Naive thymus-derived CD4-positive, alpha-beta T cell (primary cell): ENCODE measurements around the gene SLC25A38. TPM values are rescaled to one million over a fixed set of nuclear protein-coding genes. Genes with fewer than 3 reads are reported as not detected.
A peak's percentile ranks its signal among the peaks of the same experiment; 100 is the strongest.

Experiments used
- ATAC-seq: fragments of 150-1000 bp; cut with Tn5 transposase; 2 replicates; pipeline ENCODE4 v1.10.0; 2021; ENCODE audit warnings: mild to moderate bottlenecking, moderate library complexity
- CTCF ChIA-PET: fragments of 350-600 bp; sonication (Branson Sonifier 250); formaldehyde crosslinking; loops from one replicate; lab custom pipeline; 2021; ENCODE audit warnings: antibody characterized with exemption; lab: Charles Lee
- POLR2A ChIA-PET: fragments of 350-600 bp; sonication (Branson Sonifier 250); formaldehyde crosslinking; loops from one replicate; lab custom pipeline; 2021; ENCODE audit warnings: antibody characterized with exemption, inconsistent platforms; lab: Charles Lee
- DNase-seq, 9 donors: peaks; one replicate each; pipeline versions ENCODE4 v3.0.0 to v3.0.0-alpha.2; 2020 to 2022; ENCODE audit warnings: mixed read lengths in 1 of 9
- H3K27ac ChIP-seq: one replicate; pipeline ENCODE4 v1.7.0; 2013; ENCODE audit warnings: mild to moderate bottlenecking, low read depth, low read length, moderate library complexity
- H3K27me3 ChIP-seq, 2 donors: one replicate each; pipeline ENCODE4 v1.7.0; 2013; ENCODE audit warnings: low read length in 2 of 2, mild to moderate bottlenecking in 2 of 2, moderate library complexity in 2 of 2; ENCODE audit not compliant: control insufficient read depth in 2 of 2, insufficient read depth in 2 of 2
- H3K36me3 ChIP-seq, 3 experiments: 1 replicate in 2 of 3; 2 replicates in 1 of 3; pipeline ENCODE4 v1.7.0; 2013; ENCODE audit warnings: low read length in 3 of 3, mild to moderate bottlenecking in 3 of 3, moderate library complexity in 1 of 3; ENCODE audit not compliant: insufficient read depth in 3 of 3, control insufficient read depth in 2 of 3
- H3K4me1 ChIP-seq, 2 donors: one replicate each; pipeline ENCODE4 v1.7.0; 2013; ENCODE audit warnings: low read length in 2 of 2, mild to moderate bottlenecking in 2 of 2, moderate library complexity in 1 of 2; ENCODE audit not compliant: control insufficient read depth in 2 of 2, insufficient read depth in 2 of 2
- H3K4me3 ChIP-seq: 2 replicates; pipeline ENCODE4 v1.7.0; 2013; ENCODE audit warnings: mild to moderate bottlenecking, low read length
- H3K9me3 ChIP-seq, 3 experiments: 1 replicate in 2 of 3; 2 replicates in 1 of 3; pipeline ENCODE4 v1.7.0; 2013; ENCODE audit warnings: low read length in 3 of 3; ENCODE audit not compliant: control insufficient read depth in 2 of 3
- H3K27ac Mint-ChIP-seq, 9 donors: one replicate each; pipeline ENCODE4 v1.8.0; 2020 to 2022; ENCODE audit warnings: mixed read lengths in 9 of 9, mild to moderate bottlenecking in 8 of 9, moderate library complexity in 5 of 9, inconsistent platforms in 2 of 9
- H3K27me3 Mint-ChIP-seq, 5 donors: one replicate each; pipeline ENCODE4 v1.8.0; 2021 to 2022; ENCODE audit warnings: mixed read lengths in 5 of 5, mild to moderate bottlenecking in 1 of 5
- H3K36me3 Mint-ChIP-seq, 5 donors: one replicate each; pipeline ENCODE4 v1.8.0; 2020 to 2022; ENCODE audit warnings: mixed read lengths in 5 of 5, mild to moderate bottlenecking in 3 of 5, inconsistent platforms in 1 of 5
- H3K4me1 Mint-ChIP-seq, 7 donors: one replicate each; pipeline ENCODE4 v1.8.0; 2020 to 2022; ENCODE audit warnings: mixed read lengths in 7 of 7, mild to moderate bottlenecking in 3 of 7, inconsistent platforms in 1 of 7
- H3K4me3 Mint-ChIP-seq, 10 donors: one replicate each; pipeline ENCODE4 v1.8.0; 2020 to 2022; ENCODE audit warnings: mild to moderate bottlenecking in 10 of 10, mixed read lengths in 10 of 10, moderate library complexity in 6 of 10, inconsistent platforms in 2 of 10
- H3K9me3 Mint-ChIP-seq, 11 donors: one replicate each; pipeline ENCODE4 v1.8.0; 2020 to 2022; ENCODE audit warnings: mixed read lengths in 11 of 11, mild to moderate bottlenecking in 4 of 11, inconsistent platforms in 1 of 11, moderate library complexity in 1 of 11
- intact Hi-C, 2 donors: fragments of 100-400 bp; cut with micrococcal nuclease; formaldehyde crosslinking; loops; one replicate each; pipeline ENCODE4 v1.15.1; 2023
- polyA plus RNA-seq, 2 donors: library from polyadenylated mRNA; unstranded; fragments of 300-500 nt; fragmentation: Illumina TruSeq; gene quantifications; one replicate each; pipeline ENCODE4 v1.2.3, GENCODE V29; 2021
- total RNA-seq, 6 experiments: library from RNA in 5 of 6; stranded (reverse) in 5 of 6; gene quantifications; 1 replicate in 5 of 6; 2 replicates in 1 of 6; pipeline ENCODE4 v1.2.3 and lab custom pipeline; 2021 to 2026

SLC25A38 gene
- total and polyA plus RNA-seq, 7 experiments from 2014 or later = 30.3 to 53.7 (median 46.8) TPM

- CTCF ChIA-PET = no interaction called here
Observed at GRCh38 chr3:39401983-39402382, 18.8 kb downstream of the SLC25A38 start.

GRCh38 chr3:39404943-39405686 is 21.9 kb downstream of the SLC25A38 start:
- peaks cover 11 to 31% (median 26%) of the 10 kb centered on the region in 5 donors for H3K36me3 Mint-ChIP-seq
- Histone ChIP-seq H3K27ac (no peak overlapping the region), H3K4me1 (peaks cover 23 to 31% of the 10 kb centered on the region in 2 donors), H3K36me3 (peaks cover 4 to 31% (median 10%) of the 10 kb centered on the region in 3 experiments), H3K9me3 (no peaks in the 10 kb centered on the region), H3K27me3 (no peaks in the 10 kb centered on the region), H3K4me3 (no peak overlapping the region)
- peaks cover 23 to 42% (median 39%) of the 10 kb centered on the region in 7 donors for H3K4me1 Mint-ChIP-seq
- POLR2A ChIA-PET = interaction anchor here (0.6 to 1.6 kb wide), 3 partner anchors 19 to 318 kb away, joined by 3 to 13 read pairs (median 3); no protein-coding TSS in a partner anchor
- ATAC-seq (no peak), DNase-seq (no peak)
- peaks cover 0 to 6% (median 0%) of the 10 kb centered on the region in 11 donors for H3K9me3 Mint-ChIP-seq
- H3K4me3 Mint-ChIP-seq = peak overlapping the region in 3 of 10 donors; percentile 10 to 89 (median 45)
- intact Hi-C loops = loop anchor here (5.0 to 10.0 kb wide), 4 partner anchors 1050 to 1792 kb away; partner anchors contain the start of genes ACAA1 (in 1 of the 2), CTNNB1 (in 1 of the 2), MYD88 (in 1 of the 2) and RPL14 (in 1 of the 2)
- peak overlapping the region in 5 of 9 donors; percentile 10 to 97 (median 96) for H3K27ac Mint-ChIP-seq
- peaks cover 0 to 2% (median 0%) of the 10 kb centered on the region in 5 donors for H3K27me3 Mint-ChIP-seq
- CTCF ChIA-PET = interaction anchor here (1.0 kb wide), 1 partner anchor 763 kb away, joined by 3 read pairs; no protein-coding TSS in a partner anchor

More at GRCh38 chr3:39401983-39402382, 18.8 kb downstream of the SLC25A38 start:
- no peak for ATAC-seq
- no peaks in the 10 kb centered on the region for H3K9me3 ChIP-seq
- no peak overlapping the region for H3K4me3 ChIP-seq
- H3K9me3 Mint-ChIP-seq = peaks cover 0 to 4% (median 0%) of the 10 kb centered on the region in 11 donors
- no peak overlapping the region for H3K4me3 Mint-ChIP-seq
- H3K4me1 Mint-ChIP-seq = peaks cover under 1 to 17% (median 12%) of the 10 kb centered on the region in 7 donors
- H3K27ac ChIP-seq = no peak overlapping the region
- H3K27ac Mint-ChIP-seq = peak overlapping the region in 1 of 9 donors; percentile 12
- no peaks in the 10 kb centered on the region for H3K27me3 ChIP-seq
- peaks cover 0 to 7% of the 10 kb centered on the region in 2 donors for H3K4me1 ChIP-seq
- no peak for DNase-seq
- peaks cover 5 to 24% (median 17%) of the 10 kb centered on the region in 5 donors for H3K36me3 Mint-ChIP-seq
- H3K27me3 Mint-ChIP-seq = peaks cover 0 to 2% (median 0%) of the 10 kb centered on the region in 5 donors
- intact Hi-C loops = loop anchor here (10.0 kb wide), 3 partner anchors 1053 to 1713 kb away; partner anchors contain the start of genes ACAA1 (in 1 of the 2), MYD88 (in 1 of the 2) and RPL14 (in 1 of the 2)
- peaks cover 5 to 38% (median 7%) of the 10 kb centered on the region in 3 experiments for H3K36me3 ChIP-seq
- POLR2A ChIA-PET = interaction anchor here (0.6 kb wide), 1 partner anchor 36 kb away, joined by 3 read pairs; no protein-coding TSS in a partner anchor

GRCh38 chr3:39405687-39406367 is 22.7 kb downstream of the SLC25A38 start:
- ChIA-PET CTCF (interaction anchor here (0.6 to 3.9 kb wide), 4 partner anchors 11 to 1075 kb away, joined by 3 to 14 read pairs (median 4); no protein-coding TSS in a partner anchor), POLR2A (interaction anchor here (0.6 to 4.3 kb wide), 5 partner anchors 10 to 354 kb away, joined by 3 to 25 read pairs (median 3); no protein-coding TSS in a partner anchor)
- ATAC-seq = no peak

GRCh38 chr3:39406368-39407258 is 23.4 kb downstream of the SLC25A38 start, which contains the start of gene RPSA:
TSS of gene RPSA (plus strand) at chr3:39406720. CDS start at chr3:39407654, 934 bp downstream.
- ATAC-seq (peak; percentile 96), DNase-seq (peak; percentile 80 to 99 (median 98))
- peaks cover 0 to 6% (median 0%) of the 10 kb centered on the region in 11 donors for H3K9me3 Mint-ChIP-seq
- peaks cover 0 to 2% (median 0%) of the 10 kb centered on the region in 5 donors for H3K27me3 Mint-ChIP-seq
- Histone ChIP-seq H3K4me3 (peak within 1 kb of the TSS; percentile 62), H3K36me3 (peaks cover 14 to 38% (median 17%) of the 10 kb centered on the region in 3 experiments), H3K27ac (peak within 1 kb of the TSS; percentile 86), H3K27me3 (no peaks in the 10 kb centered on the region), H3K9me3 (no peaks in the 10 kb centered on the region), H3K4me1 (peaks cover 30 to 37% of the 10 kb centered on the region in 2 donors)
- peaks cover 28 to 55% (median 51%) of the 10 kb centered on the region in 7 donors for H3K4me1 Mint-ChIP-seq
- peak within 1 kb of the TSS; percentile 88 to 98 (median 96) for H3K27ac Mint-ChIP-seq
- ChIA-PET CTCF (interaction anchor here (0.6 to 3.9 kb wide), 6 partner anchors 10 to 1076 kb away, joined by 3 to 14 read pairs (median 3); no protein-coding TSS in a partner anchor), POLR2A (interaction anchor here (0.6 to 4.3 kb wide), 11 partner anchors 9 to 1101 kb away, joined by 3 to 25 read pairs (median 3); no protein-coding TSS in a partner anchor)
- H3K36me3 Mint-ChIP-seq = peaks cover 16 to 36% (median 29%) of the 10 kb centered on the region in 5 donors
- intact Hi-C loops = loop anchor here (1.0 to 10.0 kb wide), 17 partner anchors 22 to 1792 kb away; partner anchors contain the start of genes CTNNB1 (in 2 of the 2), EIF1B (in 2 of the 2), RPL14 (in 2 of the 2) and ACAA1 (in 1 of the 2)
- H3K4me3 Mint-ChIP-seq = peak within 1 kb of the TSS; percentile 88 to 97 (median 94)

More at GRCh38 chr3:39405687-39406367, 22.7 kb downstream of the SLC25A38 start:
- Histone ChIP-seq H3K27ac (peak overlapping the region; percentile 86), H3K4me1 (peaks cover 30 to 34% of the 10 kb centered on the region in 2 donors), H3K9me3 (no peaks in the 10 kb centered on the region), H3K27me3 (no peaks in the 10 kb centered on the region), H3K36me3 (peaks cover 11 to 37% (median 12%) of the 10 kb centered on the region in 3 experiments), H3K4me3 (peak overlapping the region; percentile 62)
- H3K27me3 Mint-ChIP-seq = peaks cover 0 to 2% (median 0%) of the 10 kb centered on the region in 5 donors
- peaks cover 11 to 31% (median 24%) of the 10 kb centered on the region in 5 donors for H3K36me3 Mint-ChIP-seq
- peaks cover 0 to 6% (median 0%) of the 10 kb centered on the region in 11 donors for H3K9me3 Mint-ChIP-seq
- intact Hi-C loops = loop anchor here (1.0 to 10.0 kb wide), 17 partner anchors 22 to 1793 kb away; partner anchors contain the start of genes CTNNB1 (in 2 of the 2), EIF1B (in 2 of the 2), RPL14 (in 2 of the 2) and ACAA1 (in 1 of the 2)
- H3K4me3 Mint-ChIP-seq = peak overlapping the region; percentile 88 to 97 (median 94)
- H3K4me1 Mint-ChIP-seq = peaks cover 28 to 48% (median 44%) of the 10 kb centered on the region in 7 donors
- peak overlapping the region; percentile 88 to 98 (median 96) for H3K27ac Mint-ChIP-seq
- DNase-seq = no peak

- CTCF ChIA-PET = interaction anchor here (0.6 to 3.9 kb wide), 6 partner anchors 9 to 115 kb away, joined by 3 to 14 read pairs (median 3); no protein-coding TSS in a partner anchor
- POLR2A ChIA-PET = interaction anchor here (0.6 to 4.3 kb wide), 12 partner anchors 9 to 1101 kb away, joined by 3 to 25 read pairs (median 3); partner anchors contain the start of gene RPL14
- no peak for DNase-seq
- Mint-ChIP-seq H3K9me3 (peaks cover 0 to 6% (median 0%) of the 10 kb centered on the region in 11 donors), H3K27me3 (peaks cover 0 to 2% (median 0%) of the 10 kb centered on the region in 5 donors), H3K4me3 (peak overlapping the region; percentile 88 to 97 (median 94)), H3K27ac (peak overlapping the region; percentile 85 to 98 (median 94)), H3K4me1 (peaks cover 28 to 56% (median 55%) of the 10 kb centered on the region in 7 donors), H3K36me3 (peaks cover 16 to 40% (median 30%) of the 10 kb centered on the region in 5 donors)
- Histone ChIP-seq H3K27me3 (no peaks in the 10 kb centered on the region), H3K9me3 (no peaks in the 10 kb centered on the region), H3K4me3 (peak overlapping the region; percentile 62), H3K27ac (peak overlapping the region; percentile 86), H3K36me3 (peaks cover 20 to 44% (median 21%) of the 10 kb centered on the region in 3 experiments), H3K4me1 (peaks cover 30 to 37% of the 10 kb centered on the region in 2 donors)
- no peak for ATAC-seq
- intact Hi-C loops = loop anchor here (2.0 to 10.0 kb wide), 6 partner anchors 298 to 1792 kb away; partner anchors contain the start of genes CTNNB1 (in 2 of the 2), ACAA1 (in 1 of the 2), MYD88 (in 1 of the 2) and RPL14 (in 1 of the 2)
Observed at GRCh38 chr3:39407259-39407629, 24.1 kb downstream of the SLC25A38 start.
